ENCODE measurements around the gene ACAP3. TPM values are rescaled to one million over a fixed set of nuclear protein-coding genes. Genes with fewer than 3 reads are reported as not detected.

Gene ACAP3
- total RNA-seq, 1 donor from 2014 or later, result 97.3 TPM

DNA sequence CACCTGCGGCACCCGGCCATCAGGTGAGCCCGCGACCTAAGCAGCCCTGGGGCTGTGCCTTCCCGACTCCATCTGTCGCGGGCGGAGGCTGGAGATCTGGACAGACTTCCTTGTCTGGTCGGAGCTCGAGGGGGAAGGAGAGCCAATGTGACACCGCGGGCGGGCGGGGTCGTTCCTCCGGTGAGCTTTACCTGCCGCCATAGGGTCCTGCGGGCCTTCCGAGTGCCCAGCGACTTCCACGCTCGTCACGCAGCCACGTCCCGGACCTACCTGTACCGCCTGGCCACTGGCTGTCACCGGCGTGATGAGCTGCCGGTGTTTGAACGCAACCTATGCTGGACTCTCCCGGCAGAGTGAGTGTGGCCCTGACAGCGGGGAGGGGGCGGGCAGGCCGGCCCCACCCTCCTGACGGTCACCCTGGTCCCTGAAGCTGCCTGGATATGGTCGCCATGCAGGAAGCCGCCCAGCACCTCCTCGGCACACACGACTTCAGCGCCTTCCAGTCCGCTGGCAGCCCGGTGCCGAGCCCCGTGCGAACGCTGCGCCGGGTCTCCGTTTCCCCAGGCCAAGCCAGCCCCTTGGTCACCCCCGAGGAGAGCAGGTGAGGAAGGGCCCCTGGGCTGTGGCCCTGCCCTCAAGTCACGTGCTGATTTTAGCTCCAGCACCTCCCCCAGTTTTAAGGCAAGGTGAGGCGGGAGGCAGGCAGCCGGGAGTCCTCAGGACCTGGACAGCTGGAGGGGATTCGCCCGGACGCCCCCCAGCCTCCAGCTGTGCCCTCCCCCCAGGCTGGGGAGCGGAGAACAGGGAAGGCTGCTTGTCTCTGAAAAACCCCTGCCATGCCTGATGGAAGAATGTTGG is 1.8 kb upstream of the ACAP3 start:
- no peak for DNase-seq (ENCODE audit: low spot score in 2 of 2, unreplicated experiment in 2 of 2)
- TF ChIP-seq, protein P1, sequence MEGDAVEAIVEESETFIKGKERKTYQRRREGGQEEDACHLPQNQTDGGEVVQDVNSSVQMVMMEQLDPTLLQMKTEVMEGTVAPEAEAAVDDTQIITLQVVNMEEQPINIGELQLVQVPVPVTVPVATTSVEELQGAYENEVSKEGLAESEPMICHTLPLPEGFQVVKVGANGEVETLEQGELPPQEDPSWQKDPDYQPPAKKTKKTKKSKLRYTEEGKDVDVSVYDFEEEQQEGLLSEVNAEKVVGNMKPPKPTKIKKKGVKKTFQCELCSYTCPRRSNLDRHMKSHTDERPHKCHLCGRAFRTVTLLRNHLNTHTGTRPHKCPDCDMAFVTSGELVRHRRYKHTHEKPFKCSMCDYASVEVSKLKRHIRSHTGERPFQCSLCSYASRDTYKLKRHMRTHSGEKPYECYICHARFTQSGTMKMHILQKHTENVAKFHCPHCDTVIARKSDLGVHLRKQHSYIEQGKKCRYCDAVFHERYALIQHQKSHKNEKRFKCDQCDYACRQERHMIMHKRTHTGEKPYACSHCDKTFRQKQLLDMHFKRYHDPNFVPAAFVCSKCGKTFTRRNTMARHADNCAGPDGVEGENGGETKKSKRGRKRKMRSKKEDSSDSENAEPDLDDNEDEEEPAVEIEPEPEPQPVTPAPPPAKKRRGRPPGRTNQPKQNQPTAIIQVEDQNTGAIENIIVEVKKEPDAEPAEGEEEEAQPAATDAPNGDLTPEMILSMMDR (IDR thresholded peaks at IDR 0.05; ENCODE audit: unreplicated experiment), result no peak
- H3K4me1 Mint-ChIP-seq, result peaks cover 24% of the 10 kb centered on the region
- H3K27me3 Mint-ChIP-seq (ENCODE audit: low read depth), result no peaks in the 10 kb centered on the region
- H3K9me3 Mint-ChIP-seq, result no peaks in the 10 kb centered on the region
- peak overlapping the region; percentile 68 for H3K4me3 Mint-ChIP-seq
- H3K36me3 Mint-ChIP-seq, result peaks cover 2% of the 10 kb centered on the region
- H3K27ac Mint-ChIP-seq, result no peak overlapping the region

DNA sequence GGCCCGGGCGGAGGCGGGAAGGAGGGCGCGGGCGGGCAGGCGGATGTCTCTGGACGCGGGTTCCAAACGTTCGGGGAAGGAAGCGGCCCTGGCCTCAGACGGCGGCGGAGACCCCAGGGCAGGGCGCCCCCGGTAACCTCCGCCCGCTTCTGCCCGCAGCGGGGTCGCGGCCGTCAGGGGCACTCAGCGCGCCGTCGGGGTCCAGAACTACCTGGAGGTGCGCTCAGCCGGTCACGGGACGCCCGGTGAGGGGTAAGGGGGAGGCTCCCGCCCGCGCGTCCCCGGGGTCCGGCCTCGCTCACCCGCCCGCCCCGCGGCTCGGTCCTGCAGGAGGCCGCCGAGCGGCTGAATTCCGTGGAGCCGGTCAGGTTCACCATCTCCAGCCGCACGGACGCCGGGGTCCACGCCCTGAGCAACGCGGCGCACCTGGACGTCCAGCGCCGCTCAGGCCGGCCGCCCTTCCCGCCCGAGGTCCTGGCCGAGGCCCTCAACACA is 1.1 kb upstream of the ACAP3 start:
- H3K27ac Mint-ChIP-seq, result no peak overlapping the region

DNA sequence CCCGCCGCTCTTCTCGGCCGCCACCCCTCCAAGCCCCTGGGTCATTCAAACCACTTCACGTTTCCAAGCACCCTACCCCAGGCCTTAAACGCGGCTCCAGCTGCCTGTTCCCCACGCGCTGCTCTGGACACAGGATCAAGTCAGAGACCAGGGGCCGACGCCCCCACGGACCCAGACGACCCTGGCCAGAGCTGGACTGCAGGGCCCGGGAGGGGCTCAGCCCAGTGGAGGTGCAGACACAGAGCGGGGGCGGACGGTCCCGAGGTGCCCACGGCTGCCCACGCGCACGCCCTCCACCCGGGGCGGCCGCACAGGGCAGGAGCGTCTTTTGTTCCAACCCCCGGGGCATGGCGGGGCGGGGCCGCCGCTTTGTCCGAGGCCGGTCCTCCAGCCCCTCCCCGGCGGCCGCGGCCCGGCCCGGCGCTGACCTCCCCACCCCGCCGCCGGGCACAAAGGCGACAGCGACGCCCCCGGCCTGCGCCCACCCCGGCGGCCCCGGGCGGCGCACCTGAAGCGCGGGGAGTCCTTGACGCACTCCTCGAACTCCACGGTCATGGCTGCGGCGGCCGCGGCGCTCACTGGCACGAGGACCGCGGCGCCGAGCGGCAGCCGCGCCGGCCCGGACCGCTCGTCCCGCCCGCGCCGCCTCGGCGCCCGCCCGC is 338 bp downstream of the ACAP3 start:
- peaks cover 26% of the 10 kb centered on the region for H3K4me1 Mint-ChIP-seq
- no peaks in the 10 kb centered on the region for H3K27me3 Mint-ChIP-seq (ENCODE audit: low read depth)
- TF ChIP-seq, protein P1 (IDR thresholded peaks at IDR 0.05; ENCODE audit: unreplicated experiment), result no peak
- H3K4me3 Mint-ChIP-seq, result peak overlapping the region; percentile 80
- peak overlapping the region; percentile 93 for H3K27ac Mint-ChIP-seq
- no peaks in the 10 kb centered on the region for H3K36me3 Mint-ChIP-seq
- no peaks in the 10 kb centered on the region for H3K9me3 Mint-ChIP-seq
- DNase-seq (ENCODE audit: low spot score in 2 of 2, unreplicated experiment in 2 of 2), result no peak

More for the DNA sequence above, 1.1 kb upstream of the ACAP3 start:
- H3K4me3 Mint-ChIP-seq, result peak overlapping the region; percentile 72
- no peaks in the 10 kb centered on the region for H3K9me3 Mint-ChIP-seq
- DNase-seq (ENCODE audit: low spot score in 2 of 2, unreplicated experiment in 2 of 2), result peak in 1 of 2 experiments; percentile 62
- peaks cover 2% of the 10 kb centered on the region for H3K36me3 Mint-ChIP-seq
- TF ChIP-seq, protein P1 (IDR thresholded peaks at IDR 0.05; ENCODE audit: unreplicated experiment), result no peak
- no peaks in the 10 kb centered on the region for H3K27me3 Mint-ChIP-seq (ENCODE audit: low read depth)
- H3K4me1 Mint-ChIP-seq, result peaks cover 26% of the 10 kb centered on the region

DNA sequence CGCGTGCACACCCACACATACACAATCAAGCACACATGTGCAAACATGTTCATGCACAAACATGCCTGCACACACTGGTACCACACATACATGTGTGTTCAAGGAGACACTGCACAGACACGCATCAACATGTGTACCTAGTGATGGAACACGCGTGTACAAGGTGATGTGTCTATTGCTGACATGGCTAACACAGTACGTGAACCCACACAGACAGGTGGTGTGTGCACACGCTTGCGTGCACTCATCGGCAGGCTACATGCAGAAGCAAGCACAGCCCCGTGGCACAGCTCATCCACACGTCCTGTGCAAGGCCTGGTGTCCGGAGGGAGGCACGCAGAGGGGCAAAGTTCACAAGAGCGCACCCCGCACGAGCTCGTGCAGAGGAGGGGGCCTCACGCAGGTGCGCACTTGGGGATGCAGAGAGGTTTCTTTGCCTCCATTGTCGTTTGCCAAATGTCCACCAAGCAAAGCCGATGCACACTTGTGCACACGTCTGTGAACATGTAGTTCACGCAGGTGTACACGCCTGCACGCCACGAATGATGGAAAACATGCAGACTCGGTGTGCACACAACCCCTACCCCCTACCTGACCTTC is 969 bp downstream of the ACAP3 start:
- no peaks in the 10 kb centered on the region for H3K9me3 Mint-ChIP-seq
- peak overlapping the region; percentile 80 for H3K4me3 Mint-ChIP-seq
- H3K27me3 Mint-ChIP-seq (ENCODE audit: low read depth), result no peaks in the 10 kb centered on the region
- H3K36me3 Mint-ChIP-seq, result no peaks in the 10 kb centered on the region
- H3K27ac Mint-ChIP-seq, result peak overlapping the region; percentile 93
- DNase-seq (ENCODE audit: low spot score in 2 of 2, unreplicated experiment in 2 of 2), result no peak
- TF ChIP-seq, protein P1 (IDR thresholded peaks at IDR 0.05; ENCODE audit: unreplicated experiment), result no peak
- peaks cover 26% of the 10 kb centered on the region for H3K4me1 Mint-ChIP-seq

DNA sequence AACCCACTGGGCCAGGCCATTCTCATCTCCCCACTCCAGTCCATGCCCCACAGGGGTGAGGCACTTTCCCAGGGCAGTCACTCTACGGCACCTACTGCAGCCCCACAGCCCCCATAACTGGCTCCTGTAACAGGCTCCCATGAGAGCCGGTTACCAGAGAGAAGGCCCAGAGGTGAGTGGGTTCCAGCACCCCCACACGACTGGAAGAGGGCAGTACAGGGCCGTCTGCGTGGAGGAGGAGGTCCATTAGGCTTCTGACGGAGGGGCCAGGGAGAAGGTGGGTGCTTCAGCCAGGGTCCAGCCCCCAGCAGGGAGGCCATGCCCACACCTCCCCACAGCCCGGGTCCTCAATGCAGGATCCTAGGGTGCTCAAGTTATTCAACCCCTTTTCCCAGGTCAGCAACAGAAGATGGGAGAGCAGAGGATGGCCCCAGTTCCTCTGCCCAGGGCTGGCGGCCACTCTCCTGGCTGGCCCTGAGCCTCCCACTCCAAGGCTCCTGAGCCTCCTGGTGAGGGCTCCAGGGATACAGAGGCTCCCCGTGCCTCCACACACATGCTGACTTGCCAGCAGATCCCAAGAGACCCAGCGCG is 1.6 kb downstream of the ACAP3 start:
- Mint-ChIP-seq H3K27me3 (ENCODE audit: low read depth) (no peaks in the 10 kb centered on the region), H3K9me3 (no peaks in the 10 kb centered on the region), H3K36me3 (no peaks in the 10 kb centered on the region), H3K4me3 (peak overlapping the region; percentile 80), H3K4me1 (peaks cover 26% of the 10 kb centered on the region), H3K27ac (peak overlapping the region; percentile 93)
- TF ChIP-seq, protein P1 (IDR thresholded peaks at IDR 0.05; ENCODE audit: unreplicated experiment), result no peak
- DNase-seq (ENCODE audit: low spot score in 2 of 2, unreplicated experiment in 2 of 2), result no peak
